CD4-positive, CD25-positive, alpha-beta regulatory T cell (primary cell): ENCODE results near the gene VAV3. TPM values are rescaled to one million over a fixed set of nuclear protein-coding genes. Genes with fewer than 3 reads are reported as not detected.

Source experiments
- ATAC-seq, 2 donors: fragments of 150-1000 bp; cut with Tn5 transposase; one replicate each; pipeline ENCODE4 v1.10.0; 2021; ENCODE audit warnings: low read depth in 2 of 2, moderate number of reproducible peaks in 2 of 2, moderate library complexity in 1 of 2
- DNase-seq, 3 donors: peaks; one replicate each; pipeline versions ENCODE4 v3.0.0 to v3.0.0-alpha.2; 2012 to 2022; ENCODE audit warnings: mixed read lengths in 1 of 3
- H3K27ac ChIP-seq: one replicate; pipeline ENCODE4 v1.7.0; 2013; ENCODE audit warnings: mild to moderate bottlenecking, low read length; ENCODE audit not compliant: insufficient read depth, poor library complexity, severe bottlenecking
- H3K27me3 ChIP-seq: one replicate; pipeline ENCODE4 v1.7.0; 2013; ENCODE audit warnings: low read length; ENCODE audit not compliant: control insufficient read depth, insufficient read depth
- H3K36me3 ChIP-seq: one replicate; pipeline ENCODE4 v1.7.0; 2013; ENCODE audit warnings: mild to moderate bottlenecking, low read length, moderate library complexity; ENCODE audit not compliant: control insufficient read depth, insufficient read depth
- H3K4me1 ChIP-seq: 2 replicates; pipeline ENCODE4 v1.7.0; 2013; ENCODE audit warnings: mild to moderate bottlenecking, low read length; ENCODE audit not compliant: insufficient read depth, control insufficient read depth, poor library complexity, severe bottlenecking
- H3K4me3 ChIP-seq: one replicate; pipeline ENCODE4 v1.7.0; 2013; ENCODE audit warnings: low read depth, mild to moderate bottlenecking, low read length, moderate library complexity
- H3K9me3 ChIP-seq, 2 experiments: 1 replicate in 1 of 2; 2 replicates in 1 of 2; pipeline ENCODE4 v1.7.0; 2013; ENCODE audit warnings: low read length in 2 of 2, mild to moderate bottlenecking in 1 of 2, moderate library complexity in 1 of 2; ENCODE audit not compliant: control insufficient read depth in 2 of 2
- H3K27ac Mint-ChIP-seq, 3 donors: one replicate each; pipeline ENCODE4 v1.8.0; 2020 to 2022; ENCODE audit warnings: mild to moderate bottlenecking in 3 of 3, mixed read lengths in 3 of 3, moderate library complexity in 2 of 3
- H3K27me3 Mint-ChIP-seq: one replicate; pipeline ENCODE4 v1.8.0; 2022; ENCODE audit warnings: mild to moderate bottlenecking, mixed read lengths
- H3K36me3 Mint-ChIP-seq: one replicate; pipeline ENCODE4 v1.8.0; 2020; ENCODE audit warnings: mixed read lengths
- H3K4me1 Mint-ChIP-seq, 4 donors: one replicate each; pipeline ENCODE4 v1.8.0; 2020 to 2022; ENCODE audit warnings: mixed read lengths in 4 of 4, mild to moderate bottlenecking in 1 of 4
- H3K4me3 Mint-ChIP-seq, 4 donors: one replicate each; pipeline ENCODE4 v1.8.0; 2020 to 2022; ENCODE audit warnings: mild to moderate bottlenecking in 4 of 4, mixed read lengths in 4 of 4, moderate library complexity in 3 of 4
- H3K9me3 Mint-ChIP-seq, 7 donors: one replicate each; pipeline ENCODE4 v1.8.0; 2020 to 2022; ENCODE audit warnings: mixed read lengths in 7 of 7, mild to moderate bottlenecking in 3 of 7, moderate library complexity in 2 of 7
- polyA plus RNA-seq, 4 donors: library from polyadenylated mRNA; unstranded; fragments of 300-500 nt; fragmentation: Illumina TruSeq; gene quantifications; one replicate each; pipeline ENCODE4 v1.2.3, GENCODE V29; 2021
- total RNA-seq: library from RNA; stranded (reverse); gene quantifications from one replicate; pipeline ENCODE4 v1.2.3, GENCODE V29; 2022

The VAV3 gene
- total and polyA plus RNA-seq, 5 donors from 2014 or later = 6.2 to 21.5 (median 11.1) TPM

DNA sequence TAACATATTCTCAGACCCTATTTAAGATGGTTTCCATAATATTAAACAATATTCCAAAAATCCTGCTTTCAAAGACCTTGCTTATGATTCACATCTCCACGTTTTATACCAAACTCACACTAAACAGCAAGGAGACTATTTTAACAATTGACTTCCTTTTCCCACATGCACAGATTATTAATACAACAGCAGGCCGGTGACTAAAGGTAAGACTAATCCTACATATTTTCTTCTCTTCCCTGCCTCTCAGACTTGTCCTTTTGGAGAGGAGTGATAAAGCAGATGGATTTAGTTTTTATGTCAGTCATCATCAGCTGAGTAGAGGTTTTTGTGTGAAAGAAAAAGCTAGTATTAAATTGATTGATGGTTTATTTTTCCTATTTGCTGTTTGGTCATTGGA lies 423.6 kb downstream of the VAV3 start:
- peaks cover 0 to 2% (median 0%) of the 10 kb centered on the region in 7 donors for H3K9me3 Mint-ChIP-seq
- Histone ChIP-seq H3K27me3 (no peaks in the 10 kb centered on the region), H3K4me1 (no peaks in the 10 kb centered on the region), H3K4me3 (no peak overlapping the region), H3K9me3 (no peaks in the 10 kb centered on the region), H3K36me3 (no peaks in the 10 kb centered on the region), H3K27ac (no peak overlapping the region)
- H3K4me1 Mint-ChIP-seq = no peaks in the 10 kb centered on the region
- H3K27ac Mint-ChIP-seq = no peak overlapping the region
- no peak overlapping the region for H3K4me3 Mint-ChIP-seq
- H3K27me3 Mint-ChIP-seq = peaks cover 12% of the 10 kb centered on the region
- H3K36me3 Mint-ChIP-seq = no peaks in the 10 kb centered on the region
- DNase-seq (no peak), ATAC-seq (no peak)

DNA sequence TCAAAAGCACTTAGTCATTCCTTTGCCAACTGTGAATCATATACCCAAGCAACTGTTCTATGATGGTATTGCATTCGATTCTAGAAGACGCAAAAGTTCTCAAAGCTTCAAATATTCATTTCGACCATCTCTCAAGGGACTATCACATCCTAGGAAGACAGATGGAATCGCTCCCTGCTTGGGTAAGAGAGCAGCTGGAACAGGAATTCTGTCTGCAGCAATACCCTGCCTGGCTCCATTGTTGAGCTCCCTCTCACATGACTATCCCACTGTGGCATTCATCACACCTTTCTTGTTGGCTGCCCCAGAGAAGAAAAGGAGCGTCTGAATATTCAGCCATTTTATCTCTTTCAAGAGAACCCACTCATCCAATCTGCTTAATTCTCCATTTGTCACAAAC lies 426.5 kb downstream of the VAV3 start:
- H3K36me3 Mint-ChIP-seq = no peaks in the 10 kb centered on the region
- no peak overlapping the region for H3K4me3 Mint-ChIP-seq
- H3K27ac ChIP-seq = no peak overlapping the region
- H3K4me1 Mint-ChIP-seq = no peaks in the 10 kb centered on the region
- no peak for DNase-seq
- peaks cover 21% of the 10 kb centered on the region for H3K27me3 Mint-ChIP-seq
- no peak for ATAC-seq
- no peaks in the 10 kb centered on the region for H3K36me3 ChIP-seq
- H3K9me3 Mint-ChIP-seq = peaks cover 0 to 2% (median 0%) of the 10 kb centered on the region in 7 donors
- H3K4me1 ChIP-seq = no peaks in the 10 kb centered on the region
- H3K27ac Mint-ChIP-seq = no peak overlapping the region
- H3K4me3 ChIP-seq = no peak overlapping the region
- no peaks in the 10 kb centered on the region for H3K27me3 ChIP-seq
- no peaks in the 10 kb centered on the region for H3K9me3 ChIP-seq

DNA sequence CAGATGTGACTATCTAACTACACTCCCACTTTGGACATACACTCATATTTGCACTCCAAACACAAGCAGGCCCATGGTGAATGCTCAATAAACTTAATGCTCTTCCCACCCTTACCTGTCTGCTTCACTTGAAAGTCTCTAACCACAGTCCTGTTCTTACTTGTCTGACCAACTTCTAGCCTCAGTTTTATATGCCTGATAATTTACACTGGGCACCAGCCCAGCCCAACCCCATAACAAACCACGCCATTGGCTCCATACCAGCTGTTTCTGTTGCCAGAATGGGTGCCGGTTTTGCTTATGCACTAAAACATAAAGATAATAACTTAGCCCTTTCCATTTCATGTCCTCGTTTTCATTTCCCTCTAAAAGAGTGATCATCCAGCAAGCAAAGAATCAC lies 428.7 kb downstream of the VAV3 start:
- ATAC-seq (no peak), DNase-seq (no peak)
- Mint-ChIP-seq H3K36me3 (no peaks in the 10 kb centered on the region), H3K9me3 (peaks cover 0 to 2% (median 0%) of the 10 kb centered on the region in 7 donors), H3K27ac (no peak overlapping the region), H3K4me3 (no peak overlapping the region), H3K4me1 (no peaks in the 10 kb centered on the region), H3K27me3 (peaks cover 16% of the 10 kb centered on the region)
- Histone ChIP-seq H3K27me3 (no peaks in the 10 kb centered on the region), H3K4me1 (no peaks in the 10 kb centered on the region), H3K27ac (no peak overlapping the region), H3K36me3 (no peaks in the 10 kb centered on the region), H3K9me3 (no peaks in the 10 kb centered on the region), H3K4me3 (no peak overlapping the region)

DNA sequence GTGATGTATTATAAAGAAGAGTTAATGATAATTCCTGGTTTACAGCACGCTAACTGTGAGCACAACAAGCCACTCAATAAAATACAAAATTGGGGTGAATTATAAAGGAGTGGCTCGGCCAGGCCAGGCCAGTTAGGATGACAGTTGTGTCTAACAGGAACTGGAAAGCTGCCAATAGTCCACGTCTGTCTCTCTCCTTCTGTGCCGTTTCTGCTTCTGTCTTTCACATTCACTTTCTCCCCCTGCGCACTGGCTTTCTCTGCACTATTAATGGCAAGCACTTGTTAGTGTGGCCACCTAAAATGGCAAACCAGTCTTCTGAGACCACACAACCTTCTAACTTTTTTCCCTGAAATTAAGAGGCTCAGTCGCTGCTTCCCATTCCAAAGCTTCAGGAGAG lies 429.9 kb downstream of the VAV3 start:
- Histone ChIP-seq H3K36me3 (no peaks in the 10 kb centered on the region), H3K27me3 (no peaks in the 10 kb centered on the region), H3K9me3 (no peaks in the 10 kb centered on the region), H3K4me3 (no peak overlapping the region), H3K4me1 (no peaks in the 10 kb centered on the region), H3K27ac (no peak overlapping the region)
- DNase-seq (no peak), ATAC-seq (no peak)
- H3K4me1 Mint-ChIP-seq = no peaks in the 10 kb centered on the region
- H3K36me3 Mint-ChIP-seq = no peaks in the 10 kb centered on the region
- H3K27ac Mint-ChIP-seq = no peak overlapping the region
- peaks cover 13% of the 10 kb centered on the region for H3K27me3 Mint-ChIP-seq
- H3K9me3 Mint-ChIP-seq = no peaks in the 10 kb centered on the region
- H3K4me3 Mint-ChIP-seq = no peak overlapping the region

DNA sequence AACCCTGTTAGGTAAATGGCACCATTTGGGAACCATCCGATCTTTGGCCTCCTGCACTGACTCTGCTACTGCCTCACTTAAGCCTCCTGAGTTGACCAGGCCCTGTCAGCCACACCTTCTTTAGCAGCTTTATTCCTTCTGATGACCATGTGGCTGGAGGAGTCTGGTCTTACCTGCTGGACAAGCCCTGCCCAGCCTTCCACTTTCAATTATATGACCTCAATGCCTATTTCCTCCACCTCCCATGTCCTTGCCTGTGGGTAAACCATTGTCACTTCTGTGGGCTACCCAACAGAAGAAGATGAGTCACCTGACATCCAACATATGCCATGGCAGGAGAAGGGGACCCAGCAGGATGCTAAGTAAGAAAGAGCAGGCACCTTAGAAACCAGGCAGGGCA lies 430.3 kb downstream of the VAV3 start:
- peaks cover 13% of the 10 kb centered on the region for H3K27me3 Mint-ChIP-seq

DNA sequence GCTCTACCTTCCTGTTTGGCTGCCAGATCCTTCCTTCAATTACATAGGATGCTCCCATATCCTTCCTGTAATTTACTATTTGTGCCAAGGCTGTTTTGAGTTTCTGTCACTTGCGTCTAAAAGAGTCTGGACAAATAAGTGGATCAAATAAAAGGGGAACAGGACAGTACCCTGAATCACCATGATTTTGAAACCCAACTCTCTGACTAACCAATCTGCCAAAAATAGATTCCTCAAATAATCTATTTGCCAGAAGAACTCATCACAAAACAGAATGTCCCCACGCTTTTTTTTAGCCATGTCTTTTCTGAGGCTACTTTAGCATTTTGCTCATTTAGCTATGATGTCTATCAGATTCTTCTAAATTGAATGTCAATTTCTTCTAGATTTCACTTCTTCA lies 431.5 kb downstream of the VAV3 start:
- H3K4me3 Mint-ChIP-seq = no peak overlapping the region
- H3K9me3 Mint-ChIP-seq = no peaks in the 10 kb centered on the region
- H3K27me3 Mint-ChIP-seq = peaks cover 13% of the 10 kb centered on the region
- H3K36me3 Mint-ChIP-seq = no peaks in the 10 kb centered on the region
- peaks cover 4% of the 10 kb centered on the region for H3K27me3 ChIP-seq
- no peaks in the 10 kb centered on the region for H3K9me3 ChIP-seq
- ATAC-seq = no peak
- peaks cover 0 to 3% (median 0%) of the 10 kb centered on the region in 4 donors for H3K4me1 Mint-ChIP-seq
- no peaks in the 10 kb centered on the region for H3K4me1 ChIP-seq
- DNase-seq = no peak
- no peak overlapping the region for H3K4me3 ChIP-seq
- H3K27ac Mint-ChIP-seq = no peak overlapping the region
- H3K27ac ChIP-seq = no peak overlapping the region
- no peaks in the 10 kb centered on the region for H3K36me3 ChIP-seq

More for the DNA sequence above, 430.3 kb downstream of the VAV3 start:
- H3K4me3 Mint-ChIP-seq = no peak overlapping the region
- Histone ChIP-seq H3K9me3 (no peaks in the 10 kb centered on the region), H3K4me3 (no peak overlapping the region), H3K27ac (no peak overlapping the region), H3K4me1 (no peaks in the 10 kb centered on the region), H3K36me3 (no peaks in the 10 kb centered on the region), H3K27me3 (peaks cover 1% of the 10 kb centered on the region)
- peaks cover 0 to under 1% (median 0%) of the 10 kb centered on the region in 4 donors for H3K4me1 Mint-ChIP-seq
- ATAC-seq (no peak), DNase-seq (no peak)
- H3K36me3 Mint-ChIP-seq = no peaks in the 10 kb centered on the region
- no peaks in the 10 kb centered on the region for H3K9me3 Mint-ChIP-seq
- H3K27ac Mint-ChIP-seq = no peak overlapping the region

DNA sequence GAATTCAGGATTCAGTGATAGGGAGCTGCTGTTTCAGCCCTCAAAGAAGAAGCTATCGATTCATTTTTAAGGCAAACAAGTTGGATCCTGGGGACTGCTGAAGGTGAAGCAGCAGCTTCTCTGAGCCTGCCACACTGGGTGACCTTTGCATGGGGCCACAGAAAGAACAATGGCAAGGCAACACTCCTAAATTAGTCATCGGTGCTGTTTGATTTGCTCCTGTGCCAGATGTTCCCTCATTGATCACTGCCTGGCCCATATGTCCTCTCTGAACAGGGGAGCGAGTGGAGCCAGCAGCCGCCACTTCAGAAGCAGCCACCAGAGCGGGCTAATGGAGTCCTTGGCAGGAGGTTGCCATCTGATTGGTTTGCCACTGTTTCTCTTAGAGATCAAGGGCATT lies 432.7 kb downstream of the VAV3 start:
- Histone ChIP-seq H3K4me3 (no peak overlapping the region), H3K4me1 (no peaks in the 10 kb centered on the region), H3K36me3 (no peaks in the 10 kb centered on the region), H3K27me3 (peaks cover 4% of the 10 kb centered on the region), H3K27ac (no peak overlapping the region), H3K9me3 (no peaks in the 10 kb centered on the region)
- H3K36me3 Mint-ChIP-seq = no peaks in the 10 kb centered on the region
- peaks cover 0 to 3% (median 0%) of the 10 kb centered on the region in 4 donors for H3K4me1 Mint-ChIP-seq
- DNase-seq = no peak
- no peak overlapping the region for H3K4me3 Mint-ChIP-seq
- H3K27me3 Mint-ChIP-seq = peaks cover 13% of the 10 kb centered on the region
- H3K9me3 Mint-ChIP-seq = no peaks in the 10 kb centered on the region
- H3K27ac Mint-ChIP-seq = no peak overlapping the region
- ATAC-seq = no peak

DNA sequence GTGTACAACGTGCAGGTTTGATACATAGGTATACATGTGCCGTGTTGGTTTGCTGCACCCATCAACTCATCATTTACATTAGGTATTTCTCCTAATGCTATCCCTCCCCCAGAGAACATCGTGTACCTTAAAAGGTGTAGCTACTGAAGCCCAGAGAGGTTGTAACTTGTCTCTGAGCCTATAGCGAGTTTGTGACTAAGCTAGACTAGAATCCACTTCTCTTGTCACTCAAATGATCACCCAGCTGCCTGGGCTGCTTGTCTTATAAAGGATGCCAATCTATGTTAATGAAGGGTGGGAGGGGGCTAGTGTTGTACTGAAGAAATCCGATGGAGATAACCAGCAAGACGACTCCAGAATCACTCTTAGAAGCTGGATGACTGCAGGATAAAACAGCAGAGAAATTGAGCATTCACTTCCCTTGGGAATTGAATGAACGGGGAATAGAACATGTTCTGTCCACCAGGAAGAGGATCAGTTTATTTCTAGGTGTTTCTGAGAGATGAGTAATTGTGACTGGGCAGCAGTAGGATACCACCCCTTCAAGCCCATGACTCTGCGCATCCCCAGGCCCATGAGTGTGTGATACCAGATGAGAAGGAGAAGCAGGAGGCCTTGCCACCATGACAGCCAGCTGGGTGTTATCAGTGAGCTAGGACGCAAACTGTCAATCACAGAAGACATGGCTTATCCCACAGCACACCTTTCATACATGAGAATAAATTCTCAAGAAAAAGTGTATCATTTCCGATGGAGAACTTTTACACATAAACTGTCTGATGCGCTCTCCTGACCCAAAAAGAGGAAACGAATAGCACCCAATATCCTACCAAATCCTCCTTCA lies 433.7 kb downstream of the VAV3 start:
- ATAC-seq (no peak), DNase-seq (no peak)
- H3K4me3 Mint-ChIP-seq = no peak overlapping the region
- no peak overlapping the region for H3K27ac ChIP-seq
- H3K36me3 Mint-ChIP-seq = no peaks in the 10 kb centered on the region
- no peaks in the 10 kb centered on the region for H3K9me3 Mint-ChIP-seq
- peaks cover 4% of the 10 kb centered on the region for H3K27me3 ChIP-seq
- no peak overlapping the region for H3K27ac Mint-ChIP-seq
- H3K4me3 ChIP-seq = no peak overlapping the region
- no peaks in the 10 kb centered on the region for H3K36me3 ChIP-seq
- H3K9me3 ChIP-seq = no peaks in the 10 kb centered on the region
- peaks cover 13% of the 10 kb centered on the region for H3K27me3 Mint-ChIP-seq
- H3K4me1 ChIP-seq = no peaks in the 10 kb centered on the region
- peaks cover 0 to 3% (median 0%) of the 10 kb centered on the region in 4 donors for H3K4me1 Mint-ChIP-seq
